Activated naive CD8-positive, alpha-beta T cell (primary cell): ENCODE measurements around the gene LRP1B.
"Not testable (repeated sequence)": the region's sequence is repeated elsewhere in the genome, so short reads cannot be mapped to it uniquely, and the experiment has no call there.

Source experiments
- H3K27ac Mint-ChIP-seq: one replicate; pipeline ENCODE4 v1.8.0; 2021; ENCODE audit warnings: mixed read lengths
- H3K27me3 Mint-ChIP-seq: one replicate; pipeline ENCODE4 v1.8.0; 2021; ENCODE audit warnings: mixed read lengths
- H3K36me3 Mint-ChIP-seq: one replicate; pipeline ENCODE4 v1.8.0; 2021; ENCODE audit warnings: mixed read lengths
- H3K4me1 Mint-ChIP-seq: one replicate; pipeline ENCODE4 v1.8.0; 2021; ENCODE audit warnings: low read depth, mixed read lengths
- H3K4me3 Mint-ChIP-seq: one replicate; pipeline ENCODE4 v1.8.0; 2021; ENCODE audit warnings: mild to moderate bottlenecking, mixed read lengths
- H3K9me3 Mint-ChIP-seq: one replicate; pipeline ENCODE4 v1.8.0; 2021; ENCODE audit warnings: low read depth, mixed read lengths

Gene LRP1B

DNA sequence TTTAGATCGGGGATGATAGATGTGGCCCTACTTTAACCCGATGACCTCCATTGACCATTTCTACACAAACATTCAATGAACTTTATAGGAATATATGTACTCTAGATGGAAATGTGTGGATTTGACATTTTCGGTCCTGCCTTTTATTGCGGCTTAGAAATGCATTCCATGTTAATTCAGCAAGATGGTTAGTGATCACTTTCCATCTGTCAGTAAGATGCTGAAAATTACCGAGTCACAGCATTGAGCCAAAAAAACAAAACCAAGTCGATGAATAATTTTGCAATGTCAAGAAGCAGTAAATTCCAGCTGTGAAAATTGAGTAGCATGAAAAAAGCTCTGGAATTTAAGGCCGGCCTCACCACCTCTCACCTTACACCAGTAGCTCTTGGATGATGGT, 1708.1 kb downstream of the LRP1B start:
- Mint-ChIP-seq H3K9me3 (peaks cover 6% of the 10 kb centered on the region), H3K27ac (no peak overlapping the region), H3K4me1 (no peaks in the 10 kb centered on the region), H3K36me3 (no peaks in the 10 kb centered on the region), H3K27me3 (no peaks in the 10 kb centered on the region), H3K4me3 (no peak overlapping the region)

DNA sequence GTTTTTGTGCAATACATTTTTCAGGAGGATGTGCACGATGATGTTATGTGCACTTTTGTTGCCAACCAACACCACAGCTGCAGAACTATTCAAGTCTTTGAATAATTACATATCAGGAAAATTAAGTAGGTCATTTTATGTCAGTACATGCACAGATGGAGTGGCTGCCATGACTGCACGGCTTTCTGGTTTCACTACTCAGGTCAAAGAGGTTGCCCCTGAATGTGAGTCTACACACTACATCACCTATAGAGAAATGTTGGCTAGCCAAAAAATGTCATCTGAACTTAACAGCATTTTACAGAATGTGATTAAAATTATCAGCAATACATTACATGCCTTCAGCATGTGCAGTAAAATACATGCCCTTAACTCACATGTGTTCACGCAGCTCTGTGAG, 1713.3 kb downstream of the LRP1B start:
- Mint-ChIP-seq H3K4me1 (no peaks in the 10 kb centered on the region), H3K27me3 (no peaks in the 10 kb centered on the region), H3K9me3 (no peaks in the 10 kb centered on the region), H3K4me3 (no peak overlapping the region), H3K27ac (no peak overlapping the region), H3K36me3 (no peaks in the 10 kb centered on the region)

DNA sequence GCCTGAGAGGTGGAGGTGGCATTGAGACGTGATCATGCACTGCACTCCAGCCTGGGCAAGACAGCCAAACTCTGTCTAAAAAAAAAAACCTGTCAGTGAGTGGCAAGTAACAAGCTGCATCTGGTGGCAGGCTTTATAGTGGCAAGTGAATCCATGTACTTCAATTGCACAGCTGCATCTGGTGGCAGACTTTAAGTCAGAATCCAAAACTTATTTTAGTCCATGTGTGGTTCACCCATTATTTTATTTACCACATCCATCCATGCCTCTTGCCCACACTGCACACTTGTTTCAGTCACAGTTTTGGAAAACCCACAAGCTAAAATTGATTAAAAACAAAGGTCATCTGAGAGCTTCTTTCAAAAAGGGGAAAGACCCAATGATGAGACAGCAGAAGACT, 1714.2 kb downstream of the LRP1B start:
- H3K27me3 Mint-ChIP-seq = no peaks in the 10 kb centered on the region
- H3K4me1 Mint-ChIP-seq = no peaks in the 10 kb centered on the region
- H3K36me3 Mint-ChIP-seq = no peaks in the 10 kb centered on the region
- H3K27ac Mint-ChIP-seq = no peak overlapping the region
- no peaks in the 10 kb centered on the region for H3K9me3 Mint-ChIP-seq
- H3K4me3 Mint-ChIP-seq = no peak overlapping the region

DNA sequence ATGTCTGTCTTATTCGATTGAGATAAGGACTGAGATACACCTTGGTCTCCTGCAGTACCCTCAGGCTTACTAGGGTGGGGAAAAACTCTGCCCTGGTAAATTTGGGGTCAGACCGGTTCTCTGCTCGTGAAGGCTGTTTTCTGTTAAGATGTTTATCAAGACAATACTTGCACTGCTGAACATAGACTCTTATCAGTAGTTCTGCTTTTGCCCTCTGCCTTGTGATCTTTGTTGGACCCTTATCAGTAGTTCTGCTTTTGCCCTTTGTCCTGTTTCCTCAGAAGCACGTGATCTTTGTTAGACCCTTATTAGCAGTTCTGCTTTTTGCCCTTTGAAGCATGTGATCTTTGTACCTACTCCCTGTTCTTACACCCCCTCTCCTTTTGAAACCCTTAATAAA, 1715.8 kb downstream of the LRP1B start:
- H3K27me3 Mint-ChIP-seq, H3K4me3 Mint-ChIP-seq, H3K9me3 Mint-ChIP-seq, H3K4me1 Mint-ChIP-seq, H3K36me3 Mint-ChIP-seq, H3K27ac Mint-ChIP-seq: not testable (repeated sequence)

DNA sequence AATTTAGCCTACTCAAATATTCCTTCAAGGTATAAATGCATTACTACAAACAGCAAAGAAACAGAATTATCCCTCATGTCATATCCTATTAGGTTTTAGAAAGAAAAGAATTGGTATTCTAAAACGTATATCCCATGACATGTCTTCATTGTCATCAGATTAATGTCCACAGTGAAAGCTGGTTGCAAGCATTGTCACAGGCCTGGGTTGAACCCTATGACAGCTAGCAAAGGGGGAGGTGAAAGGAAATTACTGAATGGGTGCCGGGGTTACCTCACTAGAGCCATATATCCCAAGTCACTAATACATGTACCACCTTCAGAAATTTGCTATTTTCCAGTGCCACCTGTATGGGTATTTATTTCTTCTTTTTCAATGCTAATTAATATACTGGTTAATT, 1720.1 kb downstream of the LRP1B start:
- no peaks in the 10 kb centered on the region for H3K36me3 Mint-ChIP-seq
- H3K27ac Mint-ChIP-seq = no peak overlapping the region
- no peak overlapping the region for H3K4me3 Mint-ChIP-seq
- H3K9me3 Mint-ChIP-seq = no peaks in the 10 kb centered on the region
- no peaks in the 10 kb centered on the region for H3K27me3 Mint-ChIP-seq
- H3K4me1 Mint-ChIP-seq = no peaks in the 10 kb centered on the region

DNA sequence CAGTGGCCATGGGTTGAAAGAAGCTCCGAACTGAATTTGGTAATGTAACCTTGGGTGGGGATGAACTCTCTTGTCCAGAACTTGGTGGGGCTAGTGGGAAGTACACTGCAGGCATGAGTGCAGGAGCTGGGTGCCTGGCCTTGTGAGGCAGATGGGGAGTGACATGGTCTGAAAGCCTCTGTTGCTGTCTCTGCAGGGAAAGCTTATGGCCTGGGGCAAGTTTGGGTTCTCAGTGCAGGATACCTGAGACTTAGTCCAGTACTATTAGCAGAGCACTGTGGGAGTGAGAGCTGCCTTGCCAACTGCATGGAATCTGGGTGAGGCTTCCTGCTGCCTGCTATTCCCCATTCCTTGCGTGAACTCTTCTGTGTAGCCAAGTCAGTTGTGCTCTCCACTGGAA, 1729.8 kb downstream of the LRP1B start:
- Mint-ChIP-seq H3K9me3 (peaks cover 16% of the 10 kb centered on the region), H3K4me1 (no peaks in the 10 kb centered on the region), H3K27ac (no peak overlapping the region), H3K36me3 (no peaks in the 10 kb centered on the region), H3K4me3 (no peak overlapping the region), H3K27me3 (no peaks in the 10 kb centered on the region)

DNA sequence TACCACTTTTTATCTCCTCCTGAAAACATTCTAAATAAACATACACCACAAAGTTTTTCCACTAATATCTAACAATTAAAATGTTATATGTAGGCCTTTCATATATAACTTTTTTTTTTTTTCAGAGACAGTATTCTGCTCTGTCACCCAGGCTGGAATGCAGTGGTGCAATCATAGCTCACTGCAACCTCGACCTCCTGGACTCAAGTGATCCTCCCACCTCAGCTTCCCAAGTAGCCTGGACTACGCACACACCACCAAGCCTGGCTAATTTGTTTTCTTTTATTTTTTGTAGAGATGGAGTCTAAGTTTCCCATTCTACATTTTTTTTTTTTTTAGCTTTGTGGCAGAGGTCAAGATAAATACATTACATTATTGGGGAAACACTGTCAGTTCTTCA, 1738.0 kb downstream of the LRP1B start:
- Mint-ChIP-seq H3K4me3 (no peak overlapping the region), H3K36me3 (no peaks in the 10 kb centered on the region), H3K27me3 (no peaks in the 10 kb centered on the region), H3K9me3 (peaks cover 3% of the 10 kb centered on the region), H3K27ac (no peak overlapping the region), H3K4me1 (no peaks in the 10 kb centered on the region)

DNA sequence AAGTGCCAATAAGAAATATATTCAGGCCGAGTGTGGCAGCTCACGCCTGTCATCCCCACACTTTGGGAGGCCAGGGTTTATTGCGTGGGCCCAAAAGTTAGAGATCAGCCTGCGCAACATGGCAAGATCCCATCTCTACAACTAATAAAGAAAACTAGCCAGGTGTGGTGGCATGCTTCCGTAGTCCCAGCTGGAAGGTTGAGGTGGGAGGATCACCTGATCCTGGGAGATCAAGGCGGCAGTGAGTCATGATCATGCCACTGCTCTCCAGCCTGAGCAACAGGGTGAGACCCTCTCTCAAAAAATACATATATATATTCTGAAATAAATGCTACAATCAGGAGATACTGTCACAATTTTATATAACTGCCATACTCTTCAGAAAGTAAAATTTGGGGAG, 1745.9 kb downstream of the LRP1B start:
- no peak overlapping the region for H3K4me3 Mint-ChIP-seq
- H3K36me3 Mint-ChIP-seq = no peaks in the 10 kb centered on the region
- H3K9me3 Mint-ChIP-seq = peaks cover 9% of the 10 kb centered on the region
- H3K27ac Mint-ChIP-seq = no peak overlapping the region
- H3K27me3 Mint-ChIP-seq = no peaks in the 10 kb centered on the region
- H3K4me1 Mint-ChIP-seq = no peaks in the 10 kb centered on the region

DNA sequence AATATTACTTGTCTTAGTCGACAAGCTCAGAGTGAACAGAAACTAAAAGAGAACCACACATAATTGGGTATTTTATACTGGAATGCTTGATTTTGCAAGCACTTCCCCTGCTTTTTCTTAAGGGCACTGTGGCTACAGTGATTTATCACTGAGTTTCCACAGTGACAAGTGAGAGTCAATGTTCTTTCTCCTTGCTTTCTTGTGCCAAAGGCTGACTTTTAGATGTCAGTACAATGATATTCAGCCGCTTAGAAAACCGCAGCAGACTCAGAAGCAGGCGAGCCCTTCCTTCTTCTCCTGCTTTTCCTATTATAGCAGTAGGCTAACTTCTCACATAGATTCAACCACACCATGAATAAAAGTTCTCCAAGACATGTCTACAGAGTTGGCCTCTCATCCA, 1747.0 kb downstream of the LRP1B start:
- no peak overlapping the region for H3K4me3 Mint-ChIP-seq
- H3K27me3 Mint-ChIP-seq = no peaks in the 10 kb centered on the region
- H3K9me3 Mint-ChIP-seq = peaks cover 9% of the 10 kb centered on the region
- no peak overlapping the region for H3K27ac Mint-ChIP-seq
- no peaks in the 10 kb centered on the region for H3K4me1 Mint-ChIP-seq
- no peaks in the 10 kb centered on the region for H3K36me3 Mint-ChIP-seq

DNA sequence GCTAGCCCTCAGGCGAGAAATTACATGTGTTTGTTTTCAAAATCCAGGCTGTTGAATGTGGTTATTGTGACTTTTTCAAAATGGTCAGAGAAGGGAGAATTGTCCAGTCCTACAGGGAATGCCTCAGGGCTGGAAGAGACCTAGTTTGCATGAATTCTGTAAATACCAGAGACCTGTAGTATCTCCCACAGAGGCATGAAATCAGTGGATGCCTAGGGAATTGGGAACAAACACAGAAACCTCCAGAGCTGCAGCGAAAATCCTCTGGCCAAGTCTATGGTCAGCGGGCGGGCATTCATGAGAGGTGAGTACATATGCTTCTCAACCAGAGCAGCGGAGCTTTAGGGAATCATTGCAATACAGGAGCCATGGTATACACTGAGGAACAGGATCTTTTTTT, 1754.1 kb downstream of the LRP1B start:
- H3K36me3 Mint-ChIP-seq = no peaks in the 10 kb centered on the region
- no peaks in the 10 kb centered on the region for H3K4me1 Mint-ChIP-seq
- H3K27ac Mint-ChIP-seq = no peak overlapping the region
- H3K4me3 Mint-ChIP-seq = no peak overlapping the region
- no peaks in the 10 kb centered on the region for H3K9me3 Mint-ChIP-seq
- H3K27me3 Mint-ChIP-seq = no peaks in the 10 kb centered on the region

DNA sequence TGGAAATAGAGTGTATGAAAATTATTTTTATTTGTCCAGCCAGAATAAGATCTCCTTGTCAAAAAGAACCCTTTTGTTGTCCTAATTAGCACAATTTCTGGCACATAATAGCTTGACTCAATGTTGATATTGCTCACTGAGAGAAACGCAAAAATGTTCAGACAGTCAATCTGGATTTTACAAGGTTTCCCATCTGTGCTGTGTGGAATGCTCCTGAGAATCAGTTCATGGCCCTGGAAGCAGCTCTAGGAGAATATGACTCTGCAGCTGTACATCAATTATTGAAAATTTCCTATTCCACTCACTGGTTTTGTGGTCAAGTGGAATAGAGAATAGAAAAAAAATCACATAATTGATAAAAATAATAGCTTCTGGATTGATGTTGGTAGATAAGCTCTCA, 1767.7 kb downstream of the LRP1B start:
- no peak overlapping the region for H3K27ac Mint-ChIP-seq
- no peaks in the 10 kb centered on the region for H3K27me3 Mint-ChIP-seq
- no peaks in the 10 kb centered on the region for H3K36me3 Mint-ChIP-seq
- H3K4me3 Mint-ChIP-seq = no peak overlapping the region
- H3K9me3 Mint-ChIP-seq = peaks cover 9% of the 10 kb centered on the region
- H3K4me1 Mint-ChIP-seq = no peaks in the 10 kb centered on the region

DNA sequence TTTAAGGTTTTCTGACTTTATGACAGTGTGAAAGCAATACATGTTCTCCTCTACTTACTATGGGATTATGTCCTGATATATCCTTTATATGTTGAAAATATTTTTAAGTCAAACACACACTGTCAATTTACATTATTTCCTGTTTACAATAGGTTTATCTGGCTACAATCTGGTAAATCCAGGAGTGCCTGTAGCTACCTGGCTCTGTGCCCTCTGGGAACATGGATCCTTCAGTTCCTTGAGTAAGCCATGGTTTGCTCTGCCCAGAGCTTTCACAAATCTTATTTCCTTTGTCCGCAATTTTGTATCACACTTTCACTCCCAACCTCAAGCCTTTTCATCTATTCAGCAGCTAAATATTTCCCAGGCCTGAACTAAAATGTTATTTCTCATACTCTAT, 1768.5 kb downstream of the LRP1B start:
- Mint-ChIP-seq H3K27ac (no peak overlapping the region), H3K27me3 (no peaks in the 10 kb centered on the region), H3K36me3 (no peaks in the 10 kb centered on the region), H3K4me3 (no peak overlapping the region), H3K9me3 (peaks cover 9% of the 10 kb centered on the region), H3K4me1 (no peaks in the 10 kb centered on the region)

DNA sequence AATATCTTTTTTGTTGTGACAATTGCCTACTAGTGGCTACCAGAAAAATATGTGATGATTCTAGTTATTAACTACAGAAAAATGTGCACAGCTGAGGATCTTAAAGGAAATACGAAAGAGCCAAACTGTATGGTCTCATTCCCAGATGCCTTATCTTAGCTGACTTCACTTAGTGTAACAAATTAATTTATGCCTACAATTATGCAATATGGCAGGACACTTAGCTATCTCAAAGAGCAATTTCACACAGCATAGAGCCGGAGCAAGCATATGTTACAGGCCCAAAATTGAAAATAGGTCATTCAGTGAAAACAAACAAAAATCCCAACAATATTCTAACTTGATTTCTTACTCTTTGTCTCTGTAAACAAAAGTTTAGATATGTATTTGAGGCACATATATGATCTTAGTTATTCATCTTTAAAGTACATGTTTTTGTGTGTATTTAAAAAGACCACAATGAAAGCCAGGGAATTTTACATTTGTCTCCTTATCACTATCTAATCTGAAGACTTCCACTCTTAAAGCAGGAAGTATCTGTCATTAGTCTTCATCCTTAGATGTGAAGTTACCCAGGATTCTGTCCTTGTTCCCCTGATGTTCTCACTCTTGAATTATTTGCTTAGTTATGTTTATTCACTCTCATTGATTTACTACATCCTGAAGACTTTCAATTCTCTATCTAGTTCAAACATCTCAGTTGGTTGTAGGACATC, 1771.6 kb downstream of the LRP1B start:
- H3K4me3 Mint-ChIP-seq = no peak overlapping the region
- H3K36me3 Mint-ChIP-seq = no peaks in the 10 kb centered on the region
- peaks cover 4% of the 10 kb centered on the region for H3K9me3 Mint-ChIP-seq
- no peaks in the 10 kb centered on the region for H3K4me1 Mint-ChIP-seq
- H3K27me3 Mint-ChIP-seq = no peaks in the 10 kb centered on the region
- no peak overlapping the region for H3K27ac Mint-ChIP-seq

DNA sequence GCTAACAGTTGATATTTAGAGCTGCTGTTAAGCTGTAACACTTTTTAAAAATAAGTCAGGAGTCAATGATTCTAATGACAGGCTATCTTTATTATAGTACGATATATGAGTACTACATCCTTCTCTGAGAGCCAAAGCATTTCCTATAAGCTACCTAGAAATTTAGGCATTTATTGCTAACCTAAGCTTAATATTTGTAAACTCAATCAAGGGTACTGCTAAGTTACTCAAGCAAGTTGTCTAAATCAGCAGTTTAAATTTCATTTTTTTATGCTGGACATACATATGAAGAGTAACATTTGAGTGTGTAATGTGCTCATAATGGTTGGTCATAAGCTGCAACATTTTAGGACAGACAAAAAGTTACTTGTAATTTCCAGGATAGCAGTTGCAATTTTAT, 1774.1 kb downstream of the LRP1B start:
- H3K9me3 Mint-ChIP-seq = peaks cover 4% of the 10 kb centered on the region

DNA sequence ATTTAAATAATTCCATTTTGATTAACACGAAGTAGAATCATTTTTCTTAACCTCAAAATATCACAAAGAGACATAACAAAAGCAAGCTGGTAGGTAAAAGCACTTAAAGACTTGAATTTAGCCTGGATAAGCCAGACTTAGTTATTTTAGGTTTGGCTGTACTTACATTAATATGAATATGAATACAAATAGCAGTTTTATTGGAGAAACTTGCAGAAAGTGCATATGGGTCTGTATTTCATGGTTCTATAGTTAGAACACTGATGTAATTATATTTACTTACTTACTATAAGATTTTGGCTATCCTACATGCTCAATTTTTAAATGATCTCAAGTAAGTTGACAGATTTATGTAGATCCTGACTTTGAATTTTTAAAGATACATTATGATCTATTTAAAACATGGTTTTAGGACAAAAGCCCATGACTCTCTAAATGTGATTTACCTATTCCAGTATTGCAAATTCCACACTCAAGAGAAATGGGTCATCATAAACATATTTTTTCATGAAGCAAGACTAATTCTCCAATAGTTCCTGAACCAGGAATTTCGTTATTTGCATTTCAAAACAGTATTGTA, 1775.2 kb downstream of the LRP1B start:
- no peaks in the 10 kb centered on the region for H3K36me3 Mint-ChIP-seq
- H3K27ac Mint-ChIP-seq = no peak overlapping the region
- no peaks in the 10 kb centered on the region for H3K27me3 Mint-ChIP-seq
- H3K9me3 Mint-ChIP-seq = peaks cover 4% of the 10 kb centered on the region
- no peak overlapping the region for H3K4me3 Mint-ChIP-seq
- no peaks in the 10 kb centered on the region for H3K4me1 Mint-ChIP-seq

More for the DNA sequence above, 1774.1 kb downstream of the LRP1B start:
- H3K27me3 Mint-ChIP-seq = no peaks in the 10 kb centered on the region
- H3K4me1 Mint-ChIP-seq = no peaks in the 10 kb centered on the region
- no peaks in the 10 kb centered on the region for H3K36me3 Mint-ChIP-seq
- H3K4me3 Mint-ChIP-seq = no peak overlapping the region
- no peak overlapping the region for H3K27ac Mint-ChIP-seq

DNA sequence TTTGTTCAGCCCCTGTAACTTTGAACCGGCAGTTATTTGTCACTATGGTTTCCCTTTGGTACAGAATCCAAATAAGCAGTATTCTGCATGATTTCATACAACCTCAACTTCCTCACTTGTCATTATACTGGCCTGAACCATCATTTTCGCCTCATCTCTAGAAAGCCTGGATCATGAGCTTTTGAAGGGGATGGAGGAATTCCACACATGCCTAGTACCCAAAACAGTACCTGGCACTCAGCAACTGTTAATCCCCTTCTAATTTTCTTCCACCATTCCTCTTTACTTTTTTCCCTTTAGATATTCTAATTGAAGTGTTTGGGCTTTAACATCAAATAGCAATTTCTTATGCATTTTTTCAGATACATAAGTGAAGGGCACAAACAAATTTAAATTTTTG, 1776.3 kb downstream of the LRP1B start:
- H3K27me3 Mint-ChIP-seq = no peaks in the 10 kb centered on the region
- no peaks in the 10 kb centered on the region for H3K36me3 Mint-ChIP-seq
- H3K9me3 Mint-ChIP-seq = peaks cover 4% of the 10 kb centered on the region
- no peaks in the 10 kb centered on the region for H3K4me1 Mint-ChIP-seq
- H3K4me3 Mint-ChIP-seq = no peak overlapping the region
- H3K27ac Mint-ChIP-seq = no peak overlapping the region
